NCI-H2081 treated with DMSO at 0.1 percent for 48 hours (cell line): ENCODE results near the gene PSMD8.
"Not testable (repeated sequence)": the region's sequence is repeated elsewhere in the genome, so short reads cannot be mapped to it uniquely, and the experiment has no call there.

Experiments
- DNase-seq: peaks from one replicate; lab custom pipeline; 2025; lab: John Stamatoyannopoulos, UW

PSMD8 gene

GRCh38 chr19:38387550-38388348 is 13.4 kb downstream of the PSMD8 start, which contains the start of gene GGN:
TSS of gene GGN (minus strand) at chr19:38388034. CDS start at chr19:38387261, 773 bp downstream.
- DNase-seq, result no peak

- DNase-seq, result no peak
Observed at GRCh38 chr19:38388349-38389100, 14.2 kb downstream of the PSMD8 start, which contains the start of gene SPRED3. TSS of gene SPRED3 (plus strand) at chr19:38388697. CDS start at chr19:38390303, 1,606 bp downstream.

DNA sequence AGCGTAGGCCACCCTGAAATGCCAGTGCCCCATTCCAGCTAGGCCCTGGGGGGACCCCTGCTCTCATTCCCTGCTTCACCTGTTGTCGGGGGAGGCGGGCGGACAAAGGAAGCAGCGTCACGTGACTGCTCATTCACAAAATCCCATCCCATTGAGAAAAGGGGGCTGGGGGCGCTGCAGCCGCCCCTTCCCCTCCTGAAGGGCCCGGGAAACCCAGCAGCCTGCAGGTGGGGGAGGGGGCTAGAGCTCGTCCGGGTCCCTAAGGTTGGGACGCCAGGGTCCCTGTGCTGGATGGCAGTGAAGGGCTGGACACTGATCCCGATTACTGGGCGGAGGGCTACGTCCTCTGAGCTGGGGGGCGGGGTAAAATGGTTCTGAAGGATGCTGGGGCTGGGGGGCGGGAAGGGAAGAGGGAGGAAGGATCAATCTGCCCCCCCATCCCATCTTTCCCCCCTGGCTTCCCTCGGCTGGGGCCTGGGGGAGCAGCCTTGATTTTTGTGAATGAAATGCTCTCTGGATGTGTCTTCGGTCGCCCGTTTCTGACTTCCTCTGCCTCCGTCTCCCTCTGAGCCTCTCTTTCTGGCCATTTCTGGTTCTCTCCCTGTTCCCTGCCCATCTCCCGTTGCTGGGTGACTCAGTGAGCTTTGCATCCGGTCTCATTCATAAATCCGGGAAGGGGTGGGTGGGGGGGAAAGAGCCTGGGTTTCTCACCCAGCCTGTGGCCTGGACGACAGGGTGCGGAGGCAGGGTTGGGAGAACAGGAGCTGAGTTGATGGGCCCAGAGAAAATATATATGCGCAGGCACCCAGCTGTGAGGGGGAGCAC is 14.9 kb downstream of the PSMD8 start:
- no peak for DNase-seq

- no peak for DNase-seq
Observed at GRCh38 chr19:38389957-38390924, 15.9 kb downstream of the PSMD8 start.

DNA sequence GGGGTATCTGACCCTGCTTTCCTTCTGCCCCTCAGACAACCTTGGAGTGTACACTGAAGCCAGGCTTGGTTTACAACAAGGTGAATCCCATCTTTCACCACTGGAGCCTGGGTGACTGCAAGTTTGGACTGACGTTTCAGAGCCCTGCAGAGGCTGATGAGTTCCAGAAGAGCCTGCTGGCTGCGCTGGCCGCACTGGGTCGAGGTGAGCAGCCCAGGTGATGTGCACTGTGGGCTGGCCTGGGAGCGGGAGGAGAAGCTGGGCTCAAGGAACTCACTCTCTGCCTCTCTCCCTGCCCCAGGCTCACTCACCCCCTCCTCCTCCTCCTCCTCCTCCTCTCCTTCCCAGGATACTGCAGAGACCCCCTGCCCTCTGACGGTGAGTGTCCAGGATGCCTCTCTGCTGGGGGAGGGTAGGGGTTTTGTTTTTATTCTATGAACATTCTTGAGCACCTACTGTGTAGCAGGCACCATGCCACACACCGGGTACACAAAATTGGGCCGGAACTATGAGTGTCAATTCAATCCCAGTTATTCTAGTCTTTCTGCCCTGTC is 17.6 kb downstream of the PSMD8 start:
- no peak for DNase-seq

- no peak for DNase-seq
Observed at GRCh38 chr19:38392707-38393308, 18.4 kb downstream of the PSMD8 start.

DNA sequence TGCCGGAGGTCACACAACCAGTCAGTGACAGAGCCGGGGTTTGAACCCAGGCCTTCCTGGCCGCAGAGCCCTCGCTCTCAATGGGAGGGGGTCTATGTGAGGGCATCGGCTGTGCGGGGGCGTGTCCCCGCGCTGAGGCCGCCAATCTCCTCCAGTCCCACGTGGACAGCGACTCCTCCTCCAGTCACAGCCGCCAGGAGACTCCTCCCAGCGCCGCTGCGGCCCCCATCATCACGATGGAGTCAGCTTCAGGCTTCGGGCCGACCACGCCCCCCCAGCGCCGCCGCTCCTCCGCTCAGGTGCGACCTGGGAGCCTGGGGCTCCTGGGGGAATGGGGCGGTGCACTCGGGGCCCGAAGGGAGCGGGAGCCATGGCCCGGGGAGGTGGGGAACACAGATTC is 20.1 kb downstream of the PSMD8 start:
- no peak for DNase-seq

- no peak for DNase-seq
Observed at GRCh38 chr19:38395381-38396114, 21.2 kb downstream of the PSMD8 start.

DNA sequence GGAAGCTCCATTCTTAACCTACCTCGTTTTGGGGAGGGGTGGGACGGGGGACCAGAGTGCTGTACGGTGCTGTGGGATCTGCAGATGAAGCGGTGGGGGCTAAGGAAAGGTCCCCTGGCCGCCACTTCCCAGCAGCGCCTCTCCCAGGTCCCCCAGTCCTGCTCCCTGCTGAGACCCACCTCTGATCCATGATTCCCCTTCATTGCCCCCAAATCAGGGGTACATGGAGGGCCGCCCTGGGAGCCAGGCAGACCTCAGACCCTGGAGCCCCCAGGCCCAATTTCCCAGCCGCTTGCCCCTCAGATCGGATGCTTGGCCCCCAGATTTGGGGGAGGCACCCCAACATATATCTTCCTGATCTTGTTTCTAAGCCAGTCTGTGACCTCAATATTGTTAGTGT is 24.7 kb downstream of the PSMD8 start:
- no peak for DNase-seq

- DNase-seq, result no peak
Observed at GRCh38 chr19:38399537-38399936, 25.2 kb downstream of the PSMD8 start.

- no peak for DNase-seq
Observed at GRCh38 chr19:38400361-38400760, 26.0 kb downstream of the PSMD8 start.

DNA sequence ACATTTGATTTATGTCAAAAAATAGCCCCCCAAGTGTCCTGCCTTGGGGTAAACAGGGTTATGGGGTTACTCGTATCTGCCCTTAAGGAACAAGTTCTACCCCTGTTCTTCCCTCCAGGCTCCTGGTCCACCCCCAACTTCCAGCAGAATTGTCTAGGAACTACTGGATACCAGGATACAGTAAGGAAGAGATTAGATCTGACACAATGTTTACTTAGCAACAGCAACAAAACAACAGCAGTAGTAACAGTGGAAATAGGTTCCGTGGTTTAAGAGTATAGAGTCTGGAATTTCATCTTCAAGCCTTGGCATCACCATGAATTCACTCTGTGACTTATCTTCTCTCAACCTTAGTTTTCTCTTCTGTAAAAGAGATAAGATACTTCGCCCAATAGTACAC is 26.8 kb downstream of the PSMD8 start:
- no peak for DNase-seq

DNA sequence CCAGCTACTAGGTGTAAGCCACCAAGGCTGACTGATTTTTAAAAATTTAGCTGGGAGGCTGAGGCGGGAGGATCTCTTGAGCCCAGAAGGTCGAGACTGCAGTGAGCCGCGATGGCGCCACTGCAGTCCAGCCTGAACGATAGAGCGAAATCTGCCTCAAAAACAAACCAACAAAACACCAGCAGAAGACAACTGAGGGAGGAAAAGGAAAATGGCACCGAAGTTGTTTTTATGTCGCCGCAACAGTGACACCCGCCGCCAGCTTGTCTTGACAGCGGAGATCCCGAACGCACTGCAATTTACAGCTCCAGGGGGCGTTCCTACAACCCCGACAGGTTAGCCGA is 28.2 kb downstream of the PSMD8 start:
- no peak for DNase-seq

DNA sequence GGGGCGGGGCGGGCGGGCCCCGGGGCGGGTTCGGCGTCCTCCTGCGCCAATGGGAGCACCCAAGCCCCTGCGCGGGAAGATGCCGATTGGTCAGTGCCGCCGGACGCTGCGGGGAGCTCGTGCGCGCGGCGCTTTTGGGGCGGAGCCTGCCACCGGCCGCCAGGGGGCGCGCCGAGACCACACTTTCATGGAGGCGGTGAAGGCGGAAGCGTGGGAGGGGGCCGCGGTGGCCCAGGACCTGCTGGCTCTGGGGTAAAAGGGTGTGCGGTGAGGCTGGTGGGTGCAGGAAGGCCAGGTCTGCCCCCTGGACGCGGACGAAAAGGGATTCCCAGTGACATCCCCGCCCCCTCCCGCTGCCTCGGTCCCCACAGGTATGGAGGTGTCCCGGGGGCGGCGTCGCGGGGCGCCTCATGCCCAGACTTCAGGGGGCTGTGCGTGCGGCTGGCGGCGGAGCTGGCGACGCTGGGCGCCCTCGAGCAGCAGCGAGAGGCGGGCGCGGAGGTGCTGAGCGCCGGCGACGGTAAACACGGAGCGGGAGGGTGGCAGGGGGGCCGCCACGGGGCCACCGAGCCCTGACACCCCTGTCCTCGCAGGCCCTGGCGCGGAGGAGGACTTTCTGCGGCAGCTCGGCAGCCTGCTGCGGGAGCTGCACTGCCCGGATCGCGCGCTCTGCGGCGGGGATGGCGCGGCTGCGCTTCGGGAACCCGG is 28.8 kb downstream of the PSMD8 start, which contains the start of gene FAM98C:
Gene FAM98C, plus strand, starts transcription at position 127 of the 708 bp plus-strand sequence. Its CDS starts 61 bp downstream, at position 188.
- DNase-seq, result peak; percentile 83

DNA sequence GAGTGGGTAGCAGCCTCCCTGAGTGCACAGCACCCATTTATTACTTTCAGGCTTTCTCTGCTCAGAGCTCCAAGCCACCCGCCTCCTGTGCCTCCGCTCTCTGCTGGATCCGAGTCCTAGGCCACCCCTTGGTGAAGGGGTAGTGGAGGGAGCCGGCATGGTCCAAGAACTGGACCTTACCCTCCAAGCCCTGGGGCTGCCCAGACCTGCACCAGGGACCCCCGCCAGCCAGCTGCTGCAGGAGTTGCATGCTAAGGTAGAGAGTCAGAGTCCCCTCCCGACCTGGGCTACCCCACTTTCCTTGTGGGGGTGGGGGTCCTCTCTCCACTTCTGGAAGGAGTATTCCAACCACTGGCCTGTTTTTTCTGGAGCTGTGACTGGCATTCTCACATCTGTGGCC is 30.5 kb downstream of the PSMD8 start:
- no peak for DNase-seq

- DNase-seq, result no peak
Observed at GRCh38 chr19:38405276-38405675, 30.9 kb downstream of the PSMD8 start.

- DNase-seq, result no peak
Observed at GRCh38 chr19:38409631-38410133, 35.3 kb downstream of the PSMD8 start.

- not testable (repeated sequence) for DNase-seq
Observed at GRCh38 chr19:38410407-38410806, 36.0 kb downstream of the PSMD8 start.
